ENCODE data around the gene C15orf62. TPM values are rescaled to one million over a fixed set of nuclear protein-coding genes. Genes with fewer than 3 reads are reported as not detected.

C15orf62 gene
- total RNA-seq, 4 donors from 2014 or later = 0.13 to 0.79 (median 0.22) TPM; not detected in 1

DNA sequence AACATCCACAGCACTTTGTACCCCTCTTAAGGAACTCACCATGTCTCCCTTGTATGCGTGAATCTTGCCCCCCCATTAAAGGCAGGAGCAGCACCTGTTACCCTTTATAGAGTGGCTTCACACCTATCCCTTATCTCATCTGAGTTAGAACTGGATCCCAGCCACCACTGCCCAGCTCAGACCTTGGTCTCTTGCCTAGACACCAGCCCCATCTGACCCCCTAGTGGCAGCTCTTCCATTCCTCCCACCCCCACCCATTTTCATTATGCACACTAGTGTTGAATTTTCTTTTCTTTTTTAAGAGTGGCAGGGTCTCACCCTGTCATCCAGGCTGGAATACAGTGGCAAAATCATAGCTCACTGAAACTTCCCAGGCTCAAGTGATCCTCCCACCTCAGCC, 33.9 kb downstream of the C15orf62 start:
- TF ChIP-seq POLR2A (IDR thresholded peaks at IDR 0.05) = no peak
- TF ChIP-seq, protein P1, sequence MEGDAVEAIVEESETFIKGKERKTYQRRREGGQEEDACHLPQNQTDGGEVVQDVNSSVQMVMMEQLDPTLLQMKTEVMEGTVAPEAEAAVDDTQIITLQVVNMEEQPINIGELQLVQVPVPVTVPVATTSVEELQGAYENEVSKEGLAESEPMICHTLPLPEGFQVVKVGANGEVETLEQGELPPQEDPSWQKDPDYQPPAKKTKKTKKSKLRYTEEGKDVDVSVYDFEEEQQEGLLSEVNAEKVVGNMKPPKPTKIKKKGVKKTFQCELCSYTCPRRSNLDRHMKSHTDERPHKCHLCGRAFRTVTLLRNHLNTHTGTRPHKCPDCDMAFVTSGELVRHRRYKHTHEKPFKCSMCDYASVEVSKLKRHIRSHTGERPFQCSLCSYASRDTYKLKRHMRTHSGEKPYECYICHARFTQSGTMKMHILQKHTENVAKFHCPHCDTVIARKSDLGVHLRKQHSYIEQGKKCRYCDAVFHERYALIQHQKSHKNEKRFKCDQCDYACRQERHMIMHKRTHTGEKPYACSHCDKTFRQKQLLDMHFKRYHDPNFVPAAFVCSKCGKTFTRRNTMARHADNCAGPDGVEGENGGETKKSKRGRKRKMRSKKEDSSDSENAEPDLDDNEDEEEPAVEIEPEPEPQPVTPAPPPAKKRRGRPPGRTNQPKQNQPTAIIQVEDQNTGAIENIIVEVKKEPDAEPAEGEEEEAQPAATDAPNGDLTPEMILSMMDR (IDR thresholded peaks at IDR 0.05) = no peak
- Histone ChIP-seq H3K27me3 (no peaks in the 10 kb centered on the region), H3K4me1 (peaks cover 10 to 19% of the 10 kb centered on the region in 2 donors), H3K9me3 (no peaks in the 10 kb centered on the region), H3K36me3 (no peaks in the 10 kb centered on the region), H3K4me3 (replicated peaks in 1 of 3) (no peak overlapping the region), H3K27ac (no peak overlapping the region)
- WGBS, 2 donors = 92 to 98% methylated on average over 1 of the region's 1 CpG
- DNase-seq = no peak
- intact Hi-C loops (cut with DNase I) = no loop called here

DNA sequence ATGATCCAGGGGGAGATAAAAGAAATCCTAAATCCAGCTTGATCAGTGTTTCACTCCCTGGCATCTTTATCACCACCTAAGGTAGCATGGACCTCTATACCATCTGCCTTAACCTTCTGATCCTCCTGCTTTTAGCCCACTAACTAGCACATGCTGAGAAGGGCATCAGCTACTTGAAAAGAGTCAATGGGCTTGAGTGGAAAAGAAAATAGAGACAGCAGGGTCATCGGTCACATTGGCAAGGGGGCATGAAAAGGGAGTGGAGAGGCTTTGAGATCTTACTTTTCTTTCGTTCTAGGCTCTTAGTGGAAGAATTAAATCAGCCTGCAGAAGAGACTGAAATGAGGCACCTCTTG, 36.9 kb downstream of the C15orf62 start:
- Histone ChIP-seq H3K9me3 (no peaks in the 10 kb centered on the region), H3K4me3 (replicated peaks in 1 of 3) (peak overlapping the region; percentile 76 to 99 (median 84)), H3K27me3 (no peaks in the 10 kb centered on the region), H3K4me1 (peaks cover 10 to 19% of the 10 kb centered on the region in 2 donors), H3K36me3 (peaks cover 0 to 3% of the 10 kb centered on the region in 2 donors), H3K27ac (peak overlapping the region; percentile 84 to 94 (median 91))
- no peak for DNase-seq
- intact Hi-C loops (cut with DNase I) = no loop called here
- no peak for TF ChIP-seq POLR2A (IDR thresholded peaks at IDR 0.05)
- TF ChIP-seq, protein P1 (IDR thresholded peaks at IDR 0.05) = no peak
- WGBS, 2 donors = 0 to 3% methylated on average over 2 of the region's 2 CpGs

DNA sequence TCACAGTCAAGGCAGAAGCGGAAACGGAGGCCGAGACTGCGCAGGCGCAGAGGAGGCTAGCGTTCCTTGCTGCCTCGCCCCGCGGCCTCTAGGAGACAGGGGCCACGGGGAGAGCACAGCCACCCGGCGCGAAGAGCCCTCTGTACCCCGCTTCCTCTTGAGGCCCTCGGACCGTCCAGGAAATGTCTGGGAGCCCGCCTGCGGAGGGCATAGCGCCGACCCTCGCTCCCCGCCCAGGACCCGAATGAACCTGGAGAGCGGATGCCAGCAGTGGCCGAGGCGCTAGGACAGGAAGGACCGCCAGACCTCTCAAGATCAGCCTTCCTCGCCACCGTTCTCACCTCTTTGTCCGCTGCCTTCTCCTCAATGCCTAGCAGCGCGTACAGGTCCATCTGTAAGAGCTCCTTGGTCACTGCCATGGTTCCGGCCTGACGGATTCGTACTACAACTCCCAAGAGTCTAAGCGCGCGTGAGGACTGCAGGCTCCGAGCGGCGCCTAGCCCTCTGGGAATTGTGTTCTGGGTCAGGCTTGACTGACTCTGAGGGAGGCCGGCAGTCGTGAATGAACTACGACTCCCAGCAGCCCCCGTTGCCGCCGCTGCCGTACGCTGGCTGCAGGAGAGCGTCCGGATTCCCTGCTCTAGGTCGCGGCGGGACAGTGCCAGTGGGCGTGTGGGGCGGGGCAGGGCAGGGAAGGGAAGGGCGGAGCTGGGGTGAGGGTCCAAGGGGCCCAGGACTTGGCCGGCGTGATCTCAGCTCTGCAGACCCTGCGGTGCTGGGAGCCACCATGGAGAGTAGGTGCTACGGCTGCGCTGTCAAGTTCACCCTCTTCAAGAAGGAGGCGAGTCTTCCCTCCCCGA, 37.5 kb downstream of the C15orf62 start, which contains the start of the genes DNAJC17 and ZFYVE19:
DNAJC17 (minus strand) TSS at position 446 of the 860 bp plus-strand sequence; CDS start at position 419, 27 bp downstream.
ZFYVE19 (plus strand) TSS at position 62 of the 860 bp plus-strand sequence; CDS start at position 563, 501 bp downstream.
- WGBS, 2 donors = 0% methylated on average over 25 to 54 of the region's 64 CpGs
- H3K27me3 ChIP-seq = no peaks in the 10 kb centered on the region
- peaks cover 0 to 3% of the 10 kb centered on the region in 2 donors for H3K36me3 ChIP-seq
- TF ChIP-seq, protein P1 (IDR thresholded peaks at IDR 0.05) = peak in 2 of 6 experiments; percentile 12 to 17
- peak in 1 of 2 donors; percentile 45 for TF ChIP-seq POLR2A (IDR thresholded peaks at IDR 0.05)
- peaks cover 10 to 19% of the 10 kb centered on the region in 2 donors for H3K4me1 ChIP-seq
- H3K4me3 ChIP-seq (replicated peaks in 1 of 3) = peak within 1 kb of the TSS; percentile 76 to 99 (median 84)
- intact Hi-C loops (cut with DNase I) = no loop called here
- peak within 1 kb of the TSS; percentile 84 to 94 (median 91) for H3K27ac ChIP-seq
- peak; percentile 97 for DNase-seq
- no peaks in the 10 kb centered on the region for H3K9me3 ChIP-seq

DNA sequence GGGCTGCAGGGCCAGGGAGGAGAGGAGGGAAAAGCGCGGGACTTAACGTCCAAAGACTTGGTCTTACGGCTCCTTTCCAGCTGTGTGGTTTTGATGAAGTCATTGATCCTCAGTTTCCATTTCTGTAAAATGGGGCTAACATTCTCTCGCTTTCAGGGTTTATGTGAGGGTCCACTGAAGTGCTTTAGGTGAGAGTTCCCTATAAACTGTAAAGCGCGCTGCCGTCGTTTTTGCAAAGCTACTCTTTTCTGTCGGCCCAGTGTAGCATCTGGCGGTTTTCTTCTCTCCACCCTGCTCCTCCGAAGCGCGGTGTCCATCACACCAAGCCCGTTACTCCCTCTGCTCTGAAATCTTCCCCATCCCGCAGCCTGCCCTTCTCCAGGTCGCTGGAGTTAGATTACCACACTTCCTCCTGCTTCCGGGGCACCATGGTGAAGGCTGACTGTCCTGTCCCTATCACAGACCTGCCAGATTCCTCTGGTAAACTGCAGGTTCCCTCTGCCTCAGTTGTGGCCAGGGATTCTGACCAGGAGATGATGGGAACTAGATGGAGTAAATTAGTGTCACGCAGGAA, 38.2 kb downstream of the C15orf62 start:
- Histone ChIP-seq H3K9me3 (no peaks in the 10 kb centered on the region), H3K4me3 (replicated peaks in 1 of 3) (peak overlapping the region in 2 of 3 donors; percentile 76 to 84), H3K36me3 (peaks cover 0 to 3% of the 10 kb centered on the region in 2 donors), H3K27me3 (no peaks in the 10 kb centered on the region), H3K4me1 (peaks cover 10 to 19% of the 10 kb centered on the region in 2 donors), H3K27ac (peak overlapping the region in 2 of 3 donors; percentile 91 to 94)
- intact Hi-C loops (cut with DNase I) = no loop called here
- no peak for DNase-seq
- 23 to 63% methylated on average over 19 of the region's 19 CpGs for WGBS, 2 donors
- TF ChIP-seq, protein P1 (IDR thresholded peaks at IDR 0.05) = no peak
- no peak for TF ChIP-seq POLR2A (IDR thresholded peaks at IDR 0.05)

Measured in thyroid gland (tissue), 4 donors.